ENCODE results near the gene HK1. TPM values are rescaled to one million over a fixed set of nuclear protein-coding genes. Genes with fewer than 3 reads are reported as not detected.

The HK1 gene
- total RNA-seq: 105 and 112 TPM in 2 replicates

DNA sequence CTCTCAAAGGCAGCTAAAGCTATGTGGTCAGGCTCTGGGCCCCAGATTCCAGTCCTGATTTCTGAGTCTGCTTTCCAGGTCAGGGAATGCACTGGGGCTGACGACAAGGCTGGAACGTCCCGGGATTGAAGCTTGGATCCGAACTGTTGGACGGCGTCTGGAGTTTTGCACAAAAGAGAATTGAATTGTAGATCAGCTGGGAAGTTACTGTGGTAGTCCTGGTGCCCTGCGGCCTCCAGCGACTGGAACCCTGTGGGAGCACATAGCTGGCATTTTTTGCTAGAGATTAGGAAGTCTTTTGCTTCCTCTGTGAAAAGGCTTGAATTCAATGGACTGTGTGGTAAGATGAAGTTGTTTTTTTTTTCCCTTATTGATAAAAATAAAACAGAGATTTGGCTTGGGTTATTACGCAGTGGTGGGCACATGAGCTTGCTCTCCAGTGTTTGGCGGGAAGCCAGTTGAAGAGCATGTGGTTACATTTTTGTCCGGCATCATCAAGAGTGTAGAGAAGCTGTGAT, at the start of gene HK1:
TSS of gene HK1 (plus strand) at position 51 of the 518 bp plus-strand sequence.

DNA sequence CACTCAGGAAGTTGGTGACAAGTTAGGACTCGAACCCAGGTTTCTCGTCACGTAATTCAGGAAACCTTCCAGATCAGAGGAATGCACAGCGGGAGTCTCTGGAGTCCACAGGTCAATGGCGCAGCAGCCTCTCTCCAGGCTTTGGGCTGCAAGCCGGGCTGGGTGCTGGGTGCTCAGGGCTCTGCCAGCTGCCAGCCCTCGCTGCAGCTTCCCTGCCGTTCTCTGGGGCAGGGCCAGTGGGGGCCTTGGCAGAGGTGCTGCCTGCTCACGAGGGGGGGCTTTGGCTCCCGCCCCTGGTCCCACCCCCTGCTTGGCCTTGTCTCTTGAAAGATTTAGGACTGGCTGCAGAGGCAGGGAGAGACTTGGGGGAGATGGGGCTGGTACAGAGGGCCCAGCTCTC, 138.4 kb downstream of the HK1 start, which contains the start of gene TACR2:
TSS of gene TACR2 (minus strand) at position 224 of the 400 bp plus-strand sequence. CDS start 595 bp downstream, outside the sequence.

DNA sequence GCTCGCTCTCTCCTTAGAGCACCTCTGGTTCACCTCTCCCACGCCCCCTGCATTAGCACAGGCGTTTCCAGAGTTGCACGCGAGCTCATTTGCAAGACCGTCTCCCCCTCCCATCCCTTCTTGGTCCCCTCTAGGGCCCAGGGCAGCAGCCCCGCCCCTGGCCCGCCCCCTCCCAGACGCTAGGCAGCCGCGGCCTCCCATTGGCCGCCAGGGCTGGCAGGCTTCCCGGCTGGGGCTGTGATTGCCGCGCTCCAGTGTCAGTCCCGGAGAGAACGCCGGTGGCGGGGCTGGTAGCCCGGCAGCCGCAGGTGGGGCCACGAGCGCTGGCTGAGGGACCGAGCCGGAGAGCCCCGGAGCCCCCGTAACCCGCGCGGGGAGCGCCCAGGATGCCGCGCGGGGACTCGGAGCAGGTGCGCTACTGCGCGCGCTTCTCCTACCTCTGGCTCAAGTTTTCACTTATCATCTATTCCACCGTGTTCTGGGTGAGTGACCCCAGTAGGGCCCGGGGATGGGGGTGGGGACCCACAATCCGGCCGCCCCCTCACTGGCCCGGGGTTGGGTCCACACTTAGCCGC, 173.0 kb downstream of the HK1 start, which contains the start of gene TSPAN15:
TSS of gene TSPAN15 (plus strand) at position 257 of the 575 bp plus-strand sequence. CDS start at position 387, 130 bp downstream.

Other genes with a start within 250 kb of the HK1 start
- 245 and 294 TPM in 2 replicates for gene SRGN, start 190.4 kb upstream of the HK1 start, total RNA-seq
- gene VPS26A, start 154.3 kb upstream of the HK1 start, total RNA-seq: 26.6 and 27.6 TPM in 2 replicates
- gene SUPV3L1, start 98.3 kb upstream of the HK1 start, total RNA-seq: 12.6 and 14.6 TPM in 2 replicates
- gene HKDC1, start 58.2 kb upstream of the HK1 start, total RNA-seq: not detected in 2 replicates
- 0.06 and 0.10 TPM in 2 replicates for gene TACR2, start 138.4 kb downstream of the HK1 start, total RNA-seq
- 4.9 and 5.5 TPM in 2 replicates for gene TSPAN15, start 173.0 kb downstream of the HK1 start, total RNA-seq

Data from cardiac ventricle fibroblast (primary cell).